Purkinje cell (primary cell): Measurements from ENCODE around the gene MRAP. TPM values are rescaled to one million over a fixed set of nuclear protein-coding genes. Genes with fewer than 3 reads are reported as not detected.

ENCODE experiments used
- polyA plus RNA-seq: library from polyadenylated mRNA; unstranded; fragments of >200 nt; fragmentation: Nextera tagmentation; gene quantifications from 2 replicates; pipeline ENCODE4 v1.2.1, GENCODE V29; 2014

MRAP gene
- polyA plus RNA-seq = 1.9 and 2.3 TPM in 2 replicates

GRCh38 chr21:32298658-32299081 lies at the start of gene MRAP:
Gene MRAP, plus strand, starts transcription at chr21:32298855. Its CDS starts 117 bp downstream, at chr21:32298972.

GRCh38 chr21:32278518-32279376 lies 19.9 kb upstream of the MRAP start, which contains the start of gene MIS18A:
Gene MIS18A, minus strand, starts transcription at chr21:32279049. Its CDS starts 35 bp downstream, at chr21:32279014.

Other genes starting within 250 kb of the MRAP start
- 123 and 166 TPM in 2 replicates for gene MIS18A, start 19.8 kb upstream of the MRAP start, polyA plus RNA-seq
- 2.3 and 2.4 TPM in 2 replicates for gene URB1, start 94.2 kb downstream of the MRAP start, polyA plus RNA-seq
- 7.7 and 11.4 TPM in 2 replicates for gene EVA1C, start 113.9 kb downstream of the MRAP start, polyA plus RNA-seq